Right atrium auricular region (tissue), 2 donors: ENCODE results near the gene CD2. TPM values are rescaled to one million over a fixed set of nuclear protein-coding genes. Genes with fewer than 3 reads are reported as not detected.

Experiments
- DNase-seq: peaks from one replicate; pipeline ENCODE4 v3.0.0-alpha.2; 2019; ENCODE audit warnings: low spot score
- H3K27ac ChIP-seq, 2 donors: fragments of 200-600 bp; sonication (generic); 1 replicate in 1 of 2; 2 replicates in 1 of 2; pipeline ENCODE4 v1.5.1; 2016 to 2019
- H3K27me3 ChIP-seq, 2 donors: fragments of 200-600 bp; sonication (generic); one replicate each; pipeline versions ENCODE4 v1.5.1 to v1.6.0; 2017 to 2019
- H3K36me3 ChIP-seq: fragments of 200-600 bp; sonication (generic); one replicate; pipeline ENCODE4 v1.5.1; 2016
- H3K4me1 ChIP-seq, 2 donors: fragments of 200-600 bp; sonication (generic); one replicate each; pipeline versions ENCODE4 v1.5.1 to v1.6.0; 2017 to 2019
- H3K4me3 ChIP-seq, 2 donors: fragments of 200-600 bp; sonication (generic); 1 replicate in 1 of 2; 2 replicates in 1 of 2; pipeline ENCODE4 v1.5.1; 2017 to 2019; ENCODE audit warnings: mild to moderate bottlenecking in 1 of 2, moderate library complexity in 1 of 2
- H3K9me3 ChIP-seq, 2 donors: fragments of 200-600 bp; sonication (generic); one replicate each; pipeline ENCODE4 v1.5.1; 2019
- total RNA-seq, 2 donors: library from RNA; depleted of rRNA; stranded (reverse); fragments of >200 nt; gene quantifications; one replicate each; pipeline ENCODE4 v1.1.0, GENCODE V29; 2016
- TF ChIP-seq, protein P1 (sequence below), 2 donors: fragments of 200-600 bp; sonication (generic); IDR thresholded peaks; one replicate each; pipeline ENCODE4 v1.5.1; 2019; ENCODE audit warnings: antibody characterized with exemption in 2 of 2

CD2 gene
- total RNA-seq, 2 donors from 2014 or later, result 0.26 to 1.6 TPM

DNA sequence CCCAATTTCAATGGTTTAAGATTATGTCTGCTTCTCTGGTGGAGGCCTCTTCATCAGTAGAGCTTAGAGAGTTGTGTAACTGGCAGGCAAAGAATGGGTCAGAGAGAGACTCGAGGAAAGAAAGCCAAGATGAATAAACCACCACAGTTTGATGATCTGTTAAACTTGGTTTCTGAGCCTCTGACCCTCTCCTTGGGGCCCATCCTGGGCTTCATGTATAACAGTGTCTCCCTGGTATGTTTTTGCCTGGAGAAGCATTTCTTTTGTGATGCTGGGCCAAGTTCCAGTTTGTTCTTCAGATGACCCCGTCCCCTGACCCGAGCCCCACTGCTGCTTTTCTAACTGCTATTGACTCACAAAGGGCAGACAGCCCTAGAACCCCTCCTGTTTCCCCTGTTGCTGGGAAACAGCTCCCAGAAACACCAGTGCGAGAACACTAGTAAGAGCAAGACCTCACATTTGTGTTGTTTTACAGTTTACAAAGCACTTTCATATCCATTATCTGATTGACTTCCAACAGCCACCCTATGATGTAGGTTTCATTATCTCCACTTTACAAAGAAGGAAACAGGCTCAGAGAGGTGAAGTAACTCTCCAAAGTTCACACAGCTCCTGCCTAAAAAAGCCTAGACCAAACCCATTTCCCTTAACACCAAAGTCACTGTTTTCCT lies 9.0 kb downstream of the CD2 start:
- TF ChIP-seq, protein P1, sequence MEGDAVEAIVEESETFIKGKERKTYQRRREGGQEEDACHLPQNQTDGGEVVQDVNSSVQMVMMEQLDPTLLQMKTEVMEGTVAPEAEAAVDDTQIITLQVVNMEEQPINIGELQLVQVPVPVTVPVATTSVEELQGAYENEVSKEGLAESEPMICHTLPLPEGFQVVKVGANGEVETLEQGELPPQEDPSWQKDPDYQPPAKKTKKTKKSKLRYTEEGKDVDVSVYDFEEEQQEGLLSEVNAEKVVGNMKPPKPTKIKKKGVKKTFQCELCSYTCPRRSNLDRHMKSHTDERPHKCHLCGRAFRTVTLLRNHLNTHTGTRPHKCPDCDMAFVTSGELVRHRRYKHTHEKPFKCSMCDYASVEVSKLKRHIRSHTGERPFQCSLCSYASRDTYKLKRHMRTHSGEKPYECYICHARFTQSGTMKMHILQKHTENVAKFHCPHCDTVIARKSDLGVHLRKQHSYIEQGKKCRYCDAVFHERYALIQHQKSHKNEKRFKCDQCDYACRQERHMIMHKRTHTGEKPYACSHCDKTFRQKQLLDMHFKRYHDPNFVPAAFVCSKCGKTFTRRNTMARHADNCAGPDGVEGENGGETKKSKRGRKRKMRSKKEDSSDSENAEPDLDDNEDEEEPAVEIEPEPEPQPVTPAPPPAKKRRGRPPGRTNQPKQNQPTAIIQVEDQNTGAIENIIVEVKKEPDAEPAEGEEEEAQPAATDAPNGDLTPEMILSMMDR (IDR thresholded peaks at IDR 0.05), result no peak
- no peak for DNase-seq
- Histone ChIP-seq H3K4me3 (no peak overlapping the region), H3K27me3 (no peaks in the 10 kb centered on the region), H3K27ac (peak overlapping the region; percentile 8 to 27), H3K36me3 (no peaks in the 10 kb centered on the region), H3K4me1 (no peaks in the 10 kb centered on the region), H3K9me3 (peaks cover 0 to 5% of the 10 kb centered on the region in 2 donors)

DNA sequence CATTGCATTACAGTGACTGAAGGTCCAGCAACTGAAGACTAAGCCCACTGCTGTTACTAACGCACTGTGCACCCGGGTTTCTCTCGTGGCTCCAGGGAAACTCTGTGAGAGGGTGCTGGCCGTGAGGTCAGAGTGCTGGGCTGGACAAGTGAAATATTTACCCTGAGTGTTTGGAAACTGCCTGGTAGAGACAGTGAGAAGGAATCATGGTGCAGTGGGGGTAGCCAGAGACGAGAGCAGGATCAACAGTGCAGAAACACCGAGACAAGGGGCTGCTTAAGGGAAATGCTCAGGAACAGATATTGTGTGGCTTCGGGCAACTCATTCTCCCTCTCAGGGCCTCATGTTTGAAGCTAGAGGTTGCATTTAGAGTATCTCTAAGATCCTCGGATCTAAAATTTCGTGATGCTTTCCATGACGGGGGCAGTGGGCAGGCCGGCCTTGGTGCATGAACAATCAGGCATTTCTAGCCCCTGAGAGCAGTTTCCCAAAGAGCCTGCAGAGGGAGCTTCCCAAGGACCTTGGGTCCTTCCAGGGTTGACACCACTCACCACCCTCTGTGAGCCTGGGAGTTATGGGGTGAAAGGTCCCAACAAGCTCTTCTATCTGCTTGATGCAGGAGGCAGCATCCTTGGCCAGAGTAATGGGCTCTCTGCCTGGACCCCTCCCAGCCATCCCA lies 9.7 kb downstream of the CD2 start:
- Histone ChIP-seq H3K9me3 (peaks cover 0 to 5% of the 10 kb centered on the region in 2 donors), H3K36me3 (no peaks in the 10 kb centered on the region), H3K27me3 (no peaks in the 10 kb centered on the region), H3K4me1 (no peaks in the 10 kb centered on the region), H3K27ac (no peak overlapping the region), H3K4me3 (no peak overlapping the region)
- TF ChIP-seq, protein P1 (IDR thresholded peaks at IDR 0.05), result peak in 1 of 2 donors; percentile 48
- DNase-seq, result no peak

DNA sequence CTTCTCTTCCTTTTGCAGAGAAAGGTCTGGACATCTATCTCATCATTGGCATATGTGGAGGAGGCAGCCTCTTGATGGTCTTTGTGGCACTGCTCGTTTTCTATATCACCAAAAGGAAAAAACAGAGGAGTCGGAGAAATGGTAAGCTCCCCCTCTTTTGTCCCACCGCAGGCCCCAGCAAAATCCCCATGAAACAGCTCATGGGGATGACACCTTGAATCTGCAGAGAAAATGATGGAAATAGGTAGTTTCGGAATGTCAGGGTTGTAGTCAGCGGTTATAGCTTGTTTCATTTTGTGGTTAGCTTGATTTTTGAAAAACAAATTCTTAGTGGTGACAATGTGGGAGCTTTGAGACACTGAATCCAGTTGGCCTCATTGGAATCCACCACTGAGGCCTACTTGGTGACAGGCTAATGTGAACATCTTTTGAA lies 10.3 kb downstream of the CD2 start:
- Histone ChIP-seq H3K36me3 (no peaks in the 10 kb centered on the region), H3K4me3 (no peak overlapping the region), H3K27ac (no peak overlapping the region), H3K4me1 (no peaks in the 10 kb centered on the region), H3K9me3 (peaks cover 0 to 5% of the 10 kb centered on the region in 2 donors), H3K27me3 (no peaks in the 10 kb centered on the region)
- DNase-seq, result no peak
- TF ChIP-seq, protein P1 (IDR thresholded peaks at IDR 0.05), result no peak

DNA sequence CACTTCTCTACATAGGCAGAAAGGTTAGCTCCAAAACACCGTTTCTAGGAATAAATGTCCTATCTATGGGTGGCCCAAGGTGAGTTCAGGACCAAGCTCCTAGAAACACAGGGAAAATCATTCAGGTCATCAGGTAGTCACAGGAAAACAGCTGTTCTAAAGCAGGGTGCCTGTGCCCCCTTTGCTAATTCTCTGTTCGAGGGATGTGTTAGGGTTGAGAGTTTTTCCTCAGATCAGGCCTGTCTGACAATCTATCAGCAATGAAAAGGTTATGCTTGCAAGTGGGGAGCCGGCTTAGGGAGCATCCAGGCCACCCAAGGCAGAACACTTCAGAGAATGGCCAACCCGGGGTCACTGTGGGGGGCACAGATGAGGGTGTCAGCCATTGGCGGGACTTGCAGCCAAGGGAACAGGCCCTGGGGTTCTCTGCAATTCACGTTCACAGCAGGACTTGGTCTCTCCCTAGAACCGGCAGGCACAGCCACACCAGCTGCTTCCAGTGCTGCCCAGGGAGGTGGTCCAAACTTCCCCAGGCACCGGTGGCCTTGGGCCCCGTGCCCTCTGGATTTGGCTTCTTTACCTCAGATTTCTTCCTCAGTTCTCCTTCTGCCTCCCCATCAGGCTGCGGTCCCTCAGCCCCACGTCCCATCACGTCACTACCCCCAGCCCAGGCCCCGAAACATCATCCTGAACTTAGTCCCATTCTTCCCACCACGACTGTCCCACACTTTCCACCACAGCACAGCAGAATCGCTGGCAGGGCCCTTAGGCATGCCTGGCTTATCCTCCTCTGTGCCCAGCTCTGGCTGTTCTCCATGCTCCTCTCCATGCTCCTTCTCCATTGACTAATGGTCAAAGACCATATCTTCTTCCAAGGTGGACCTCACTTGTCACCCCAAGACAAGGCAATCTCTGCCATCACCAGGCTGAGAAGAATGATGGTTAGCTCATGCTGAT lies 11.0 kb downstream of the CD2 start:
- no peak overlapping the region for H3K4me3 ChIP-seq
- H3K4me1 ChIP-seq, result no peaks in the 10 kb centered on the region
- H3K36me3 ChIP-seq, result no peaks in the 10 kb centered on the region
- no peaks in the 10 kb centered on the region for H3K27me3 ChIP-seq
- peaks cover 0 to 5% of the 10 kb centered on the region in 2 donors for H3K9me3 ChIP-seq
- no peak for DNase-seq
- TF ChIP-seq, protein P1 (IDR thresholded peaks at IDR 0.05), result no peak
- H3K27ac ChIP-seq, result no peak overlapping the region

DNA sequence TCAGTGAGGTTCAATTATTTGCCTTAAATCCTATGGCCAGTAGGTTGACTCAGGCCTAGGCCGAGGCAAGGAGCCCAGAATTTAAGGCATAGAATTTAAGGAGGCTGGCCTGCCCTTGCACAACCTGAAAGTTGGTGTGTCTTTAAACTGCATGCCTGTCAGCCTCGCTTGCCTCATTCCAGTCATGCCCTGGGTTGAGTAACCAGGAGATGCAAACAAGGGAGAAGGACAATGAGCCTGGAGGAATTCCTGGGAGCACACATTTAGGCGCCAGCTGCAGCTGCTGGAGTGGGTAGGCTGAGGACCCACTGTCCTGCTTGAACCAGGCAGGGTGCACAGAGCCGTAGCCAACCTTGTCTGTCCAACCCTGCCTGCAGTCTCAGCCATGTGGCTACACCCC lies 11.7 kb downstream of the CD2 start:
- Histone ChIP-seq H3K4me3 (no peak overlapping the region), H3K27me3 (no peaks in the 10 kb centered on the region), H3K9me3 (peaks cover 0 to 5% of the 10 kb centered on the region in 2 donors), H3K4me1 (no peaks in the 10 kb centered on the region), H3K36me3 (no peaks in the 10 kb centered on the region), H3K27ac (no peak overlapping the region)
- no peak for DNase-seq
- TF ChIP-seq, protein P1 (IDR thresholded peaks at IDR 0.05), result no peak
